Left ventricle myocardium inferior (tissue), 1 donor: ENCODE data around the gene STK16. TPM values are rescaled to one million over a fixed set of nuclear protein-coding genes. Genes with fewer than 3 reads are reported as not detected.
"Not testable (repeated sequence)": the region's sequence is repeated elsewhere in the genome, so short reads cannot be mapped to it uniquely, and the experiment has no call there.

Experiments used
- DNase-seq: peaks from one replicate; pipeline ENCODE4 v3.0.0-alpha.2; 2020
- H3K27ac ChIP-seq: fragments of 200-600 bp; replicated peaks from 2 replicates; pipeline ENCODE4 v1.8.0; 2021
- H3K27me3 ChIP-seq: fragments of 200-600 bp; 2 replicates; pipeline ENCODE4 v1.8.0; 2021; ENCODE audit warnings: low read depth
- H3K36me3 ChIP-seq: fragments of 200-600 bp; 2 replicates; pipeline ENCODE4 v1.8.0; 2021
- H3K4me1 ChIP-seq: fragments of 200-600 bp; 2 replicates; pipeline ENCODE4 v1.8.0; 2021
- H3K4me3 ChIP-seq: fragments of 200-600 bp; 2 replicates; pipeline ENCODE4 v1.8.0; 2021; ENCODE audit warnings: mild to moderate bottlenecking, moderate library complexity
- H3K9me3 ChIP-seq: fragments of 200-600 bp; replicated peaks from 2 replicates; pipeline ENCODE4 v1.8.0; 2021
- CTCF ChIP-seq: fragments of 200-600 bp; IDR thresholded peaks from 2 replicates; pipeline ENCODE4 v1.8.0; 2021; ENCODE audit warnings: antibody characterized with exemption, mild to moderate bottlenecking, borderline replicate concordance
- intact Hi-C: fragments of 100-400 bp; cut with micrococcal nuclease; formaldehyde crosslinking; loops from one replicate; pipeline ENCODE4 v1.11.0; 2022
- total RNA-seq: library from RNA; stranded (reverse); fragmentation: NEBNext Ultra II Directional; extraction: Animal tissue kit (Norgen Biotek cat#: 25700); gene quantifications from one replicate; pipeline ENCODE4 v1.2.1, GENCODE V29; 2021
- donor health status: DM: no; HTN: yes; CAD: no; lungs with severe emphysema.

Gene STK16
- total RNA-seq, 1 donor from 2014 or later, result 19.2 TPM

- TF ChIP-seq CTCF, result no peak
- H3K27me3 ChIP-seq, result no peaks in the 10 kb centered on the region
- no peak overlapping the region for H3K27ac ChIP-seq
- peaks cover 46% of the 10 kb centered on the region for H3K36me3 ChIP-seq
- H3K4me1 ChIP-seq, result peaks cover 48% of the 10 kb centered on the region
- DNase-seq, result no peak
- intact Hi-C loops, result no loop called here
- no peaks in the 10 kb centered on the region for H3K9me3 ChIP-seq
- H3K4me3 ChIP-seq, result no peak overlapping the region
Measured at GRCh38 chr2:219286436-219287115, 41.3 kb downstream of the STK16 start.

- H3K27ac ChIP-seq, H3K27me3 ChIP-seq, DNase-seq, intact Hi-C loops, H3K9me3 ChIP-seq, H3K4me3 ChIP-seq: not testable (repeated sequence)
- Histone ChIP-seq H3K4me1 (peaks cover 43% of the 10 kb centered on the region), H3K36me3 (peaks cover 41% of the 10 kb centered on the region)
Measured at GRCh38 chr2:219287116-219287440, 41.8 kb downstream of the STK16 start.

GRCh38 chr2:219287580-219288265, 42.4 kb downstream of the STK16 start:
- Histone ChIP-seq H3K4me3 (no peak overlapping the region), H3K4me1 (peaks cover 38% of the 10 kb centered on the region), H3K36me3 (peaks cover 35% of the 10 kb centered on the region), H3K9me3 (no peaks in the 10 kb centered on the region), H3K27ac (no peak overlapping the region), H3K27me3 (no peaks in the 10 kb centered on the region)
- no peak for TF ChIP-seq CTCF
- no peak for DNase-seq
- intact Hi-C loops, result no loop called here

- DNase-seq, result no peak
- no peaks in the 10 kb centered on the region for H3K27me3 ChIP-seq
- no peak for TF ChIP-seq CTCF
- H3K4me3 ChIP-seq, result no peak overlapping the region
- intact Hi-C loops, result no loop called here
- peaks cover 30% of the 10 kb centered on the region for H3K4me1 ChIP-seq
- peaks cover 20% of the 10 kb centered on the region for H3K36me3 ChIP-seq
- peak overlapping the region; percentile 66 for H3K27ac ChIP-seq
- no peaks in the 10 kb centered on the region for H3K9me3 ChIP-seq
Measured at GRCh38 chr2:219289195-219289536, 43.9 kb downstream of the STK16 start.

- peak; percentile 79 for DNase-seq
- H3K27me3 ChIP-seq, result no peaks in the 10 kb centered on the region
- H3K36me3 ChIP-seq, result peaks cover 15% of the 10 kb centered on the region
- no peak overlapping the region for H3K4me3 ChIP-seq
- peak overlapping the region; percentile 66 for H3K27ac ChIP-seq
- no peak for TF ChIP-seq CTCF
- peaks cover 32% of the 10 kb centered on the region for H3K4me1 ChIP-seq
- intact Hi-C loops, result no loop called here
- no peaks in the 10 kb centered on the region for H3K9me3 ChIP-seq
Measured at GRCh38 chr2:219289537-219290361, 44.5 kb downstream of the STK16 start.
